Measurements from ENCODE around the gene SYT7.
"Not testable (repeated sequence)": the region's sequence is repeated elsewhere in the genome, so short reads cannot be mapped to it uniquely, and the experiment has no call there.

SYT7 gene

DNA sequence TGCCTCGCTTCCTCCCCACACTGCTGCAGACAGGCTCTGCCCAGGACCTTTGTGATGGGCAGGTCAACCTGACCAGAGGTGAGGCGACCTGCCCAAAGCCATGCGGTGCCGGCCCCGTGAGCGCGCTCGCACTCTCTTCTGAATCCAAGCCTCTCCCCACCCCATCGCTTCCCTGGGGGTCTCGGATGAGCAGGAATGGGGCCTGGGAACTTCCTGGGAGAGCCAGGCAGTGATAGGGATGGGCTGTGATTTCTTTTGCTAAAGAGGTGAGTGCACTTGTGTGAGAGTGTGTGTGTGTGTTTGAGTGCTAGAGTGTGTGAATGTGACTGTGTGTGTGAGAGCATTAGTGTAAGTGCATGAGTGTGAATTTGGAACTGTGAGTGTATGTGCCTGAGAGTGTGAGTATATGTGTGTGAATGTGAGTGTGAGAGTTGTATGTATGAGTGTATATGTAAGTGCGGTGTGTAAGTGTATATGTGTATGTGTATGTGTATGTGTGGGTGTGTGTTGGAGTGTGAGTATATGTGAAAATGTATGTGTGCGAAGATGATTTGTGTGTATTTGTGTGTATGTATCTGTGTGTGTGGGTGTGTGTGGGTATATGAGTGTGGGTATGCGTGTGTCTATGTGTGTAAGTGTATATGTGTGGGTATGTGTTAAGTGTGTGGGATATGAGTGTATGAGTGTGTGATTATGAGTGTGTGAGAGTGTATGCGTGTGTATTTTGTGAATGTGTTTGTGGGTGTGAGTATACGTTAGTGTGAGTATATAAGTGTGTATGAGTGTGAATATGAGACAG, 84.1 kb downstream of the SYT7 start:
- DNase-seq (ENCODE audit: low spot score), result no peak

DNA sequence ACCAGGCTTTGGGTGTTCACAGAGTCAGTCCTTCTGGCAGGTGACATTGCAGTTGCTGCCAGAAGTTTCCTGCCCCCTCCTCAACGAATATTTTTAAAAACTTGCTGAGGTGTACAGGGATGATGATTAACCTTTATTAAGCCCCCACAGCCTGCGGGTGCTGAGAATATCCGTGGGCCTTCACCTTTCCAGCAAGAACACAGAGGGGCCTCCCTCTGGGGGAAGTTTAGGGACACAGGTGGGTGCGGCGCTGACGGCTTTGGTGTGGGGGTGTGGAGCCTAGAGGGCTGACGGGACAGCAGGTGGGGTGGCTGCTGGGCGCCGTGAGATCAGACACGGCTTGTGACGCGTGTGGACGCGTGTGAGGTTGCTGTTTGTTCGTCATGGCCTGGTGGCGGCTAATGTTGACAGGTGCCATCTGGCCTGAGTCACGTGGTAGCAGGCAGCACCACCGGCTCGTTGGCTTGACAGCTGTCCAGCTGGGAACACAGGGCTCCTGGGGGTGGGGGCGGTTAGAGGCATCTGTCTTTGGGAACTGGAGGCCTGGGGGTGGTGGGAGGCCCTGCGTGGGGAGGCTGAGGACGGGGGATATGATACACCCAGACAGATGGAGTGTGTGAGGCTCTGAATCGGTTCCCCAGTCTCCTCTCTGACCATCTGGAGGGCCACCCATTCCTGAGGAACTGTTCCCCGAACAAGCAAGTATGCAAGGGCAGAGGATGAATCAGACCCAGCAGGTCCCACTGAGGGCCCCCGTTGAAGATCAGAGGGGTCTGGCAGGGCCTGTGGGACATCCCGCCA, 84.9 kb downstream of the SYT7 start:
- no peak for DNase-seq (ENCODE audit: low spot score)

DNA sequence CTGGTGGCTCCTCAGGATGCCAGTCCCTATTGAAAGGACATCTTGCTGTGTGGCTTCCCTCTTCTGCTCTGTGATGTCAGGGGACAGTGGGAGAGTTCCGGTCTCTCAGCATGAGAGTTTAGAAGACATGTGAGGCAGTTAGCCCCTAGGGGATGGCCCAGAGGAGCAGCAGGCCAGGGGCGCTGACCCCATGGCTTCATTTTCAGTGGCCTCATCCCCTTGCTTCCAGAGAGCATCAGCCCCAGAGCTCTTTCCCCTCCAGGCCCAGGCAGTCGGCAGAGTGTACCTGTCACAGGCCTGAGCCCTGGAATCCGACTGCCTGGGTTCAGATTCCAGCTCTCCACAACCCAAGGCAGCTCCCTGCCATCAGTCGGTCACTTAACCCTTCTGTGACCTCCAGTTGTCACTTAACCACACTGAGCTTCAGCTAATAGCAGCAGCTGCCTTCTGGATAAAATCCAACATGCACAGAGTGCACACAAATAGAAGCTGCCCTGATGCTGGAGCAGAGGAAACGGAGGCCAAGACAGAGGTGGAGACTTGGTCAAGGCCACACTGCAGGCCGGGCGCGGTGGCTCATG, 86.4 kb downstream of the SYT7 start:
- no peak for DNase-seq (ENCODE audit: low spot score)

DNA sequence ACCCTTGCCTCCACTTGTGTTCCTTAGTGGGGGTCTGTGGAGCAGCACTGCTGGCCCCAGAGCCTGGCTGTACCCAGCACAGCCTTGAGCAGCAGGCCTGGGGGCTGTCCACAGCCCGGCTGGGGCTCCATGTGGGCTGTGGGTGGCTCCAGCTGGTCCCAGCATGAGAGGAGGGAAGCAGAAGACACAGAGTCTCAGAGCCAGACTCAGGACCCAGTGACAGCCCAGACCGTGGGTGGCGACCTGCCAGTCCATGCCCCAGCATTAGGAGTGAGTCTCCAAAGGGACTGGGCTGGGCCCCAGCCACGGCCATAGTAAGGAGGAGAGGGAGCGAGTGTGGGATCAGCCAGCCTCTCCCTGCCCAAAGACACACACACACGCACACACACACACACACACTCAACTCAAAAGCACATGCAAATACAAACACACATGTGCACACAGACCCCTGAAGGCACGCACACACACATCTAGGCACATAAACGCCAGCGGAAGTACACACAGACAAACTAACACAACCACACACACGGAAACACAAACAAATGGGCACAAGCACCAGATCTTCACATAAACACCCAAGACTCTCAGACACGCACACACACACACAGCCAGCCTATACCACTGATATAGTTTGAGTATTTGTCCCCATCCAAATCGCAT, 89.0 kb downstream of the SYT7 start:
- no peak for DNase-seq (ENCODE audit: low spot score)

DNA sequence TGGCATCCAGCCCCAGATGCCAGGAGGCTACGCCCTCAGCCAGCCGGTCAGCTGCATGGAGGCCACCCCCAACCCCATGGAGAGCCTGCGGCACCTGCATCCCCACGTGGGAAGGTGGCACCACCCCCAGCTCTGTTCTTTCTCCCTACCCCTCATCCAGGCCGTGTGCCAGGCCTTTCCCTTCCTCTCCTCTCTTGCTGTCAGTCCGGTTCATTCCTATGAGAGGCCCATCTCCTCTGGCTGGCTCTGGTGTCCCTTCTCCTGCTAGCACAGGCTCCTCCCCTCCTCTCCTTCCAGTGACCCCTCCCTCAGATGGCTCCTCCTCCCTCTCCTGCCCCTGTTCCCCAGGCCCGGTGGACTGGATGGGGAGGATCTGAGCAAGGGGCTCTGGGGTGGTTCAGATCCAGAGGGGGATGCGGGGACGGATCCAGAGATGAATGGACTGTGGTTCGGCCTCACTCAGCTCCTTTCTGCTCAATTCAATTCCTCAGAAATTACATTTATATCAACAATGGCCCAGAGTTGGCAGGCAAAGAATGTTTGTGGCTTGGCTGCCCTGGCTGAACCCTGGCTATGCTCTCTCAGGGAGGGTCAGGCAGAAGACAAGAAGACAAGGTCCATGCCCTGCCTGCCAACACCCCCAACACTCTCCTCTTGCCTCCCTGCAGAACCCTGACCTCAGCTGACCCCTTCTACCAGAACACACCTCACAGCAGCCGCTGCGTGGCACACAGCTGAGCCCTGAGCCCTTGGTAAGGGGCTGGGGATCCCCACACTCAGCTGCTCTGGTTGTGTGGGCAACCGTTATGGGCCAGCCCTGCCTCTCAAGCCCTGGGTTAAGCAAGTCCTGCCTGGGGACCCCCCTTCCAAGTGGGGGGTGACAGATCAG, 90.8 kb downstream of the SYT7 start:
- DNase-seq (ENCODE audit: low spot score), result peak; percentile 82

DNA sequence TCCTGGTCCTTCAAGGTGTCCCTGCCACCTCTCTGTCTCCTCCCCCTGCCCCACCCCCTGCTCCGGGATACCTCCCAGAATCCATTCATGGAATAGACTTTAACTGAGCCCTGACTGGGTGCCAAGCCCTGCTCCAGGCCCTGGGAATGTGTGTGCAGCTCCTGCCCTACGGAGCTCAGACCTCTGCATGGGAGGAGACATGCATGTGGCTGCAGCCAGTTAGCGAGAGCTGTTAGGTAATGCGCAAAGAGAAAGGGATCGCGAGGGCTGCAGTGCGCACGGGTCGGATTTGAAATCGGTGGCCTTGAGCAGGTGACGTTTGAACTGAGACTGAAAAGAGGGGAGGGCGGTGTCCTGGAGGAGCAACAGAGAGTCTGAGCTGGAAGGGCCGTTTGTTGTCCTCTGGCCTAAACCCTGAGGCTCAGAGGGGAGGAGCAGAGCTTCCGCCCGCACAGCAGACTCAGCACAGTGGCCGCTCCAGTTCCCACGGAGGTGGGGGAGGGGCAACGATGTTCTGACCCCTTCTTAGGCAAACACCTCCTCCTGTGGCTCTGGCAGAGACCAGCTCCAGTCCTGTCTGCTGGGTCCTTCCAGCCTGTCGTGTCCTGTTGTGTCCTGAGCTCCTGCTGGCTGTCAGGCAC, 92.1 kb downstream of the SYT7 start:
- DNase-seq (ENCODE audit: low spot score), result peak; percentile 70

DNA sequence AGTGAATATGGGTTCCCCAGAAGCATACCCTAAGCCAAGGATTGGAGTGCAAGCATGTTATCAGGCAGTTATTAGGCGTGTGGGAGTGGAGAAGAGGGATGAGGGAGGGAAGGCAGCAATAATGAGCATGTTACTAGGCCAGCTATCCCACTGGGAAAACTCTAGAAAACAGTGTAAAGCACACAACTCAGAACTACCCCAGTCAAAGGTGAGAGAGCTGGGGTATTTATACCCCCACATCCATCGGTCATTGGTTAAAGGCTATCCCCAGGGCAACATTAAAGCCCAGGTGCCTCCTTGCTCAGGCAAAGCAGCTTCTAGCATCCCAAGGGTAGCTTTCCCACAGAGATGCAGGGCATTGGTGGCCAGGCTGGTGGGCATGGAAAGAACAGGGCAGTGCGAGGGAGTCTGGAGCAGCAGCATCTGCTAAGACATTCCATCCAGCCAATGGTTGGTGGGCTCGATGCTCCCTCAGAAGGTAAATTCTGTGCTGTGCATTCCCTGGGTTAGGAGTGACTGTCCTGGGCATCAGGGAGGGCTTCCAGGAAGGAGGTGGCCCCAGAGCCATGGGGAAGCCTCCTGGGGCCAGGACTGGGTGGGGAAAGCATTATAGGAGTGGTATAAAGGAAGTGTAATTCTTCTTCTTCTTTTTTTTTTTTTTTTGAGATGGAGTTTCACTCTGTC, 93.4 kb downstream of the SYT7 start:
- DNase-seq (ENCODE audit: low spot score), result no peak

DNA sequence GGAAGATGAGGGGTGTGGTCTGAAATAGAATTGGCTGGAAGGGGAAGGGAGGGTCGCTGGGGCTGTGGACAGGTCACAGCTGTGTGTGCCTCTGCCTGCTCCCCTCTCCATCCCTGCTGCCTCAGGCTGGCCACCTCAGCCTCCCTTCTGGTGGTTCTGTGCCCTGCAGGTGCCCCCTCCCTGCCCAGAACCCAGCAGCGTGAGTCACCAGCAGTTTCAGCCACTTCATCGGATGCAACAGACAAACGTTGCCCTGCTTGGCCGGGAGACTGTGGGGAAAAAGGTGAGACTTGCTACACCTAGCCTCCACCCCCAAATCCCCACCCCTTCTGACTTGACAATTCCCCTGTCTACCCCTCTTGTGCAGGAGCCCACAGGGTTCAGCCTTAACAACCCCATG, 94.1 kb downstream of the SYT7 start:
- DNase-seq (ENCODE audit: low spot score), result no peak

DNA sequence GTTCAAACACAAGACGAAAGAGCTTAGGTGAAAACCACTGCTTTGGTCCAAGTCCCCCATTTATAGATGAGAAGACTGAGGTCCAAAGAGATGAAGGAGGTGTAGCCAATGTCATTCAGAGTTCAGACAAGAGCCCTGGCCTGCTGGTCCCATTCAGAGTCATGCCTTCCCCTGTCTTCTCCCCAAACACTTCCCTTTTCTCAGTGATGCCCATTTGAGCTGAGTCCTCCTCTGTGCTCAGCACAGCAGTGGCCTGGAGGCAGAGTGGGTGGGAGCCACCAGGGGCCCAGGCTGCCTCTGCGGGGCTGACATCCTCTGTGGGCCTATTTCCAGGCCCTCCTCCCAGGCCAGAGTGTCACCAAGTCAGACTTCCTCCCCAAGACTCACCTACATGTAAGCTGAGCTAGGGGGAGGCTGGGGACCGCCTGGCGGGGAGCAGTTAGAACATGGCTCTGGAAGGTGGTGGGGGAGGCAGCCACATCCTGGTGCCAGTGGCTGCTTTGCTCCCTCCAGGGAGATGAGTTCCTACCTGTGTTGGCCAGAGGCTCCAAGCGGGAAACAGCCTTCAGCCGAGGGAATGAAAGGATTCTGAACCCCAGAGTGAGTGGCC, 94.8 kb downstream of the SYT7 start:
- DNase-seq (ENCODE audit: low spot score), result no peak

DNA sequence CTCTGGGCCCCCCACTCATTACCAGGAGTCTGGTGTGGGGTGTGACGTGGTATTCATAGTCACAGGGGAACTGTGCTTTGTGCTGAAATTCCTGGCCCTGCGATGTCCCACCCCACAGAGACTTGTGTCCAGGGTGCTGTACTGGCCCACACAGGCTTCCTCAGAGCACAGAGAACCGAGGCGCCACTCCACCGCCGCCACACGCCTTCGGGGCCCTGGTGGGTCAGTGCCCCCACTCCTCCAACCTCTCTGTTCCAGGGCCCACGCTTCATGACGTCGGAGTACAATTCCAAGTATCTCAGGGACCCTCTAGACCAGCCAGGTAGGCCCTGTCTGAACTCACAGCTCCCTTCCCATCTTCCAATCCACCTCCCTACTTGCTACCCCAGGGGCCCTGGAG, 95.8 kb downstream of the SYT7 start:
- no peak for DNase-seq (ENCODE audit: low spot score)

DNA sequence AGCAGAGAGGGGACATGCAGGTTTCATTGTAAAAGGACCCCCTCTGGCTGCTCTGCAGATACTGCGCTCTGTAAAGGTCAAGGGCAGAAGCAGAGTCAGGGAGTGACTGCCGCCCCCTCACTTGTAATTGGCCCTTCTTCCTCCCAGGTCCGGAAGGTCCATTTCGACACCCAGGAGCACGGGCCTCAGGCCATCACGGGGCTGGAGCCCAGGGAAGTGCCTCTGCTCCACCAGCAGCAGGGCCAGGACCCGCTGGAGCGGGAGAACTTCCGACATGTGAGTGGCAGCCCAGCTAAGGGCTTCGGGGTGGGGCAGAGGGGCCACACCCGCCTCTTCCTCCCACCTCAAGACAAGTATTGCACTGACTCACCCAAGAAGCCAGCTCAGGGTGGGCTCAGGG, 96.3 kb downstream of the SYT7 start:
- no peak for DNase-seq (ENCODE audit: low spot score)

DNA sequence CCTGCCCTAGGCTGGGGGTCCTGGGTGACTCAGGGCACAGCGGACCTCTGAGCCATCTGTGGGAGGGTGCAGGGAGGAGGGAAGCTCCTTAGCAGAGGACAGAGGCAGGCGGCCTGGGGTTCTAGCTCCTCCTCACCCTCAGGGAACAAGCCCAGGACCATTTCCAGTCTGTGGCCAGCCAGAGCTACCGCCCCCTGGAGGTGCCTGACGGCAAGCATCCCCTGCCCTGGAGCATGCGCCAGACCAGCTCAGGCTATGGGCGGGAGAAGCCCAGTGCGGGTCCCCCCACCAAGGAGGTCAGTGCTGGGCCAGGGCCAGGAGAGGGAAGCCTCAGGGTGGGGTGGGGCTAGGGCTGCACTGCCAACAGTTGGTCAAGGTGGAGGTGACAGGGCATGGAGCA, 98.4 kb downstream of the SYT7 start:
- peak; percentile 89 for DNase-seq (ENCODE audit: low spot score)

DNA sequence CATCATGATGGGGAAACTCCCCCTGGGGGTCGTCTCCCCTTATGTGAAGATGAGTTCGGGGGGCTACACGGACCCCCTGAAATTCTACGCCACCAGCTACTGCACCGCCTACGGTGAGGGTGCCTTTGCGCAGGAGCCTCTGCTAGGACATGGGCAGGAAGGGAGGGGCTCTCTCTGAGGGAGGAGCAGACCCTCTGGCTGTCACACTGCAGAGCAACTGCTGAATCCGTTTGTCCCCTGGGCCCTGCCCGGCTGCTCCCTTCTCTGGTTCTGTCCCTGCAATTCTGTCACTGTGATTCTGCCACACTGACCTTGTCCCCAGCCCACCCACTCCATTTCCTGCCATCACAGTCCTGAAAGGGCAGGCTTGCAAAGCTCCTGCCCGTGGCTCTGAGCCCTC, 99.1 kb downstream of the SYT7 start:
- DNase-seq (ENCODE audit: low spot score), result no peak

DNA sequence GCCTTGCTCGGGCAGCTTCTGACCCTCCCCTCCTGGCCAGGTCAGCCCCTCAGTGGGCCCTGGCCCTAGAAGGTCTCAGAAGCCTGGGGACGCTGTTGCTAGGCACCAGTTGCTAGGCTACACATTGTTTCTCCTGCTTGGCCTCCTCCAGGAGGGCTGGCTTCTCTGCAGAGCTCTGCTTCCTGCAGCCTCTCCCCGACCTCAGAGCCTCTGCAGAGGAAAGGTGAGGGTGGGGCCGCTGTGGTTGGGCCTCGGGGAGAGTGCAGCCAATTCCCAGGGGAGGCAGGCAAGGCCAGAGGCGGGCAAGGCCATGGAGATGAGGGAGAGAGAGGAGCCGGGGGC, 99.9 kb downstream of the SYT7 start:
- peak; percentile 85 for DNase-seq (ENCODE audit: low spot score)

DNA sequence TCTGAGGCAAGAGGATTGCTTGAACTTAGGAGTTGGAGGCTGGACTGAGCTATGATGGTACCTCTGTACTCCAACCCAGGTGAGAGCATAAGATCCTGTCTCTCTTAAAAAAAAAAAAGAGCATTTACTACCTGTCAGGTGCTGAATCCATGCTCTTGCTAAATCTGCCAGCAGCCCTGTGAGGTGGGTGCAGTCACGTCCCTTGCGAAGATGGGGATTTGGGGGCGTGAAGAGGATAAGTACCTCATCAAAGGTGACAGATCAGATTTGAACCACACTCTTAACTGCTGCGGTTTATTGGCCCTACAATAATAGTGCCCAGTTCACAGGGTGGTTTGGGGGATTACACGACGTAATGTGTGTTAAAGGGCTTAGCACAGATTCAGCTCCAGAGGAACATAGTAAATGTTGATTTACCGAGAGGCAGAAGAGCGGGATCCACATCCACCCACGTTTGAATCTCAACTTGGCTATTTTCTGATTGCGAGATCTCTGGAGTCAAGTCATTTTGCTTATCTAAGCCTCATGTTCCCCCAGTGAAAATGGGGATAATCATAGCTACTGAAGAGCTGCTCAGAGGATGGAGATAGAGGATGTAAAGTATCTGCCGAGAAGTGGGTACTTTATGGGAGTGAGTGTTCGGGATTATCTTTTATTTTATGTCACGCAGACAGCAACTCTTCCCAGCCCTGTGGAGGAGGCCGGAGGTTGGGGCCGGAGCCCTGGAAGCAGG, 100.4 kb downstream of the SYT7 start:
- no peak for DNase-seq (ENCODE audit: low spot score)

DNA sequence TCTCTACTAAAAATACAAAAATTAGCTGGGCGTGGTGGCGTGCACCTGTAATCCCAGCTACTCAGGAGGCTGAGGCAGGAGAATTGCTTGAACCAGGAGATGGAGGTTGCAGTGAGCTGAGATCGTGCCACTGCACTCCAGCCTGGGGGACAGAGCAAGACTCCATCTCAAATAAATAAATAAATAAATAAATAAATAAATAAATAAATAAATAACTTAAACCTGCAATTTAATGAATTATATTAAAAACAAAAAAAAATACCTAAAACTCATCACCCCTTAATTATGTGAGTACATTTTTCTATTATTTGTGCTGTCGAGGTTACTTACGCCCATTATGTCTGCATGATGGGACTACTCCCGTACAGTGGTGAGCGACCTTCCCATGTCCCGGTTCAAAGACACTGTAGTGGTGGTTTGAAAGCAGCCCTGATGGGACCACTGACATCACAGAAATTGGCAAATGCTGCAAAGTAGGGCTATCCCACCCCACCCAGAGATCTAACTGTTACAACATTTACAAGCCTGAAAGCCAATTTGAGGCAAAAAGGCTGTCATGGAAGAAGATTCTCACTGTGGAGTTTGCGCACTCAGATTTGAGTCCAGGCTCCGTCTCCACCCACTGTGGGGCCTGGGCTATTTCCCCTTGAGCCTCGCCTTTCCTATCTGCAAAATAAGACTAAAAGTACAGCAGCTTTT, 101.4 kb downstream of the SYT7 start:
- DNase-seq (ENCODE audit: low spot score), result not testable (repeated sequence)

DNA sequence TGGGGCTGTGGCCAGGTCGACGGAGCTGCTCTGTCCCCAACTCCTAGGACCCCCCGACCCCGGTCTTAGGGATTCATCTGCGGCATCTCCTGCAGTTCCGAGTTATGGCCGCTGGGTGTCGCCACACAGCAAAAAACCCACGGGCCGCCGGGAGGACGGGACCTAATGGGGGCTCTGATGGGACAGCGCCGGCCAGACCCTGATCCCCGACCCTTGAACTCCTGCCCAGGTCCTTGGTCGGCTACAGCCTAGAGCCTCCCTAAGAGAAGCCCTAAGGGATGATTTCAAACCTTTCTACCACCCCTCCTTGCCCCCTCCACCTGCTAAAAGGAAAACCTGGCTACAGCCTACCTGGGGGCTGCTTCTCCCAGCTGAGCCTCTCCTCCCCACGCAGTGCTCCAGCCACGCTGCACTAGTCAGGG, 103.1 kb downstream of the SYT7 start:
- peak; percentile 88 for DNase-seq (ENCODE audit: low spot score)

DNA sequence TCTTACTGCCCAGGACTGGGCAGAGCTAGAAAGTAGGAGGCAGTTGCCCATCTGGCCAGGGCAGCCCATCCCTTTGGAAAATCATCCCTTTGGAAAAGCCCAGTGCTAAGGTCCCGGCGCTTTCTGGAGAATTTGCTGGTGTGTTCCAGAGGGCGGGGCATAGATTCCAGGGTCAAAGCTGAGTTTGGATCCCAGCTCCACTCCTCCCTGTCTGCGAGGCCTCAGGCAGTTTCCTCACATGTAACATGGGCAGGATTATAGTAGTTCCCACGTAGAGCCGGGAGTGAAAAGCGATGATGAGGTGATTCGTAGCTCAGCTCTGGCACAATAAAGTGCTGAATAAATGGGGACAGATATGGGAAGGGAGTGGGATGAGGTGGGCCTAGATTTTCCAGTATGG, 103.8 kb downstream of the SYT7 start:
- DNase-seq (ENCODE audit: low spot score), result no peak

DNA sequence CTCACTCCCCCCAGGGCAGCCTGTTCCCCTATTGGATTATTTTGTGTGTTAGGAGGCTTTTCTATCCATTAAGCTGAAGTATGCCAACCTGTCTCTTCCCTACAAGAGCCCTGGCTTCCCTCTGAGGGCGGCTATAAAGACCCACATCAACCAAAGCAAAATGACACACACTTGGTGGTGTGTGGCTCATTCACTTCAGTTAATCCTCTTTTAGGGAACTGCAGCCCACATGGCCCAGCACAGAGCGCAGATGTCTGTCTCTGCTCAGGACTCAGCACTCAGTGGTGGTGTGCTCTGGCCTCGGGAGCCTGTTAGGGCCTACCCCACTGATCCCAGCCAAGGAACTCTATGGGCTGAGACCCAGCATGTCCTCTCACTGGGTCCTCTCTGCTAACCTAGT, 104.5 kb downstream of the SYT7 start:
- no peak for DNase-seq (ENCODE audit: low spot score)
